Smooth muscle cell (in vitro differentiated cells): ENCODE data around the gene CNTN5. TPM values are rescaled to one million over a fixed set of nuclear protein-coding genes. Genes with fewer than 3 reads are reported as not detected.

ENCODE experiments used
- DNase-seq: peaks from one replicate; lab custom pipeline; 2025; ENCODE audit not compliant: unreplicated experiment; lab: John Stamatoyannopoulos, UW
- H2AFZ ChIP-seq: fragments of 200-600 bp; sonication (generic); 2 replicates; pipeline ENCODE4 v1.6.0; 2016; ENCODE audit warnings: antibody characterized with exemption, low read depth, mild to moderate bottlenecking
- H3F3A ChIP-seq: fragments of 200-600 bp; sonication (generic); 2 replicates; pipeline ENCODE4 v1.6.0; 2017; ENCODE audit warnings: antibody characterized with exemption, low read depth
- H3K27ac ChIP-seq: fragments of 200-600 bp; sonication (generic); 2 replicates; pipeline ENCODE4 v1.5.1; 2016; ENCODE audit warnings: low read depth, mild to moderate bottlenecking
- H3K27me3 ChIP-seq: fragments of 200-600 bp; sonication (generic); 2 replicates; pipeline ENCODE4 v1.6.1; 2016; ENCODE audit warnings: low read depth, mild to moderate bottlenecking
- H3K36me3 ChIP-seq: fragments of 200-600 bp; sonication (generic); 2 replicates; pipeline ENCODE4 v1.5.1; 2016; ENCODE audit warnings: low read depth
- H3K4me1 ChIP-seq: fragments of 200-600 bp; sonication (generic); 2 replicates; pipeline ENCODE4 v1.5.1; 2016; ENCODE audit warnings: low read depth
- H3K4me2 ChIP-seq: fragments of 200-600 bp; sonication (generic); 2 replicates; pipeline ENCODE4 v1.6.0; 2016; ENCODE audit warnings: mild to moderate bottlenecking
- H3K4me3 ChIP-seq: fragments of 200-600 bp; sonication (generic); 2 replicates; pipeline ENCODE4 v1.5.1; 2016; ENCODE audit warnings: mild to moderate bottlenecking
- H3K79me2 ChIP-seq: fragments of 200-600 bp; sonication (generic); 2 replicates; pipeline ENCODE4 v1.6.0; 2016; ENCODE audit warnings: low read depth, mild to moderate bottlenecking
- H3K9ac ChIP-seq: fragments of 200-600 bp; sonication (generic); 2 replicates; pipeline ENCODE4 v1.6.0; 2016; ENCODE audit warnings: low read depth
- H3K9me3 ChIP-seq: fragments of 200-600 bp; sonication (generic); replicated peaks from 2 replicates; pipeline ENCODE4 v1.5.1; 2016; ENCODE audit warnings: low read depth
- H4K20me1 ChIP-seq: fragments of 200-600 bp; sonication (generic); 2 replicates; pipeline ENCODE4 v1.6.0; 2016; ENCODE audit warnings: low read depth
- WGBS: methylation state at CpG from one replicate; pipeline ENCODE4 v1.1.7; 2016; ENCODE audit warnings: low lambda C conversion rate; 5-methylcytosine and 5-hydroxymethylcytosine counted together
- polyA plus RNA-seq: library from polyadenylated mRNA; unstranded; fragments of >200 nt; fragmentation: Nextera tagmentation; extraction: Ambion mirVana; gene quantifications from 2 replicates; pipeline ENCODE4 v1.2.1, GENCODE V29; 2016
- total RNA-seq: library from RNA; depleted of rRNA; stranded (reverse); fragments of >200 nt; gene quantifications from 2 replicates; pipeline ENCODE4 v1.2.3, GENCODE V29; 2014
- TF ChIP-seq, protein P1 (sequence below): fragments of 200-600 bp; sonication (generic); IDR thresholded peaks from 2 replicates; pipeline ENCODE4 v1.5.1; 2017; ENCODE audit warnings: borderline replicate concordance, mild to moderate bottlenecking, antibody characterized with exemption; ENCODE audit not compliant: insufficient read depth, poor library complexity, severe bottlenecking

CNTN5 gene
- total and polyA plus RNA-seq, 2 experiments from 2014 or later = 0.97 to 3.1 TPM

DNA sequence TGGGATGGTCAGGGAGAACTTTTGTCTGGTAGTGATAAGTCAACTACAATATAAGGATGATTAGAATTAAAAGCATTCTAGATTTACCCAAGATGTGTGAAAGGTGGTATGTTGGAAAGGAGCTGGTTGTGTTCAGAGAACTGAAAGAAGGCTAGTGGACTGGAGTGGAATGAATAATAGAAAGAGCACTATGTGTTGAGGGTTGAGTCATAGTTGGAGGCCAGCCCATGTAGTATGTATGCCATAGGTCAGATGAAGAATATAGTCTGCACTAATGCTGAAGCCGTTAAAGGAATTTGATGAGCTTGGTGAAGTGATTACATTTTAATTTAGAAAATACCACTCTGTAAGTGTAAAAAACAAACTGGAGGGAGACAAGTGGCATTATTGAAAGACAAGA lies 514.1 kb downstream of the CNTN5 start:
- H3K4me1 ChIP-seq = no peaks in the 10 kb centered on the region
- no peak overlapping the region for H2AFZ ChIP-seq
- H3K4me3 ChIP-seq = no peak overlapping the region
- 100% methylated on average over 1 of the region's 1 CpG for WGBS
- H3K9me3 ChIP-seq = no peaks in the 10 kb centered on the region
- TF ChIP-seq, protein P1, sequence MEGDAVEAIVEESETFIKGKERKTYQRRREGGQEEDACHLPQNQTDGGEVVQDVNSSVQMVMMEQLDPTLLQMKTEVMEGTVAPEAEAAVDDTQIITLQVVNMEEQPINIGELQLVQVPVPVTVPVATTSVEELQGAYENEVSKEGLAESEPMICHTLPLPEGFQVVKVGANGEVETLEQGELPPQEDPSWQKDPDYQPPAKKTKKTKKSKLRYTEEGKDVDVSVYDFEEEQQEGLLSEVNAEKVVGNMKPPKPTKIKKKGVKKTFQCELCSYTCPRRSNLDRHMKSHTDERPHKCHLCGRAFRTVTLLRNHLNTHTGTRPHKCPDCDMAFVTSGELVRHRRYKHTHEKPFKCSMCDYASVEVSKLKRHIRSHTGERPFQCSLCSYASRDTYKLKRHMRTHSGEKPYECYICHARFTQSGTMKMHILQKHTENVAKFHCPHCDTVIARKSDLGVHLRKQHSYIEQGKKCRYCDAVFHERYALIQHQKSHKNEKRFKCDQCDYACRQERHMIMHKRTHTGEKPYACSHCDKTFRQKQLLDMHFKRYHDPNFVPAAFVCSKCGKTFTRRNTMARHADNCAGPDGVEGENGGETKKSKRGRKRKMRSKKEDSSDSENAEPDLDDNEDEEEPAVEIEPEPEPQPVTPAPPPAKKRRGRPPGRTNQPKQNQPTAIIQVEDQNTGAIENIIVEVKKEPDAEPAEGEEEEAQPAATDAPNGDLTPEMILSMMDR = no peak
- H3F3A ChIP-seq = no peaks in the 10 kb centered on the region
- no peak for DNase-seq
- H3K4me2 ChIP-seq = no peak overlapping the region
- no peaks in the 10 kb centered on the region for H3K36me3 ChIP-seq
- no peaks in the 10 kb centered on the region for H3K79me2 ChIP-seq
- no peaks in the 10 kb centered on the region for H3K27me3 ChIP-seq
- H3K9ac ChIP-seq = no peak overlapping the region
- H4K20me1 ChIP-seq = no peaks in the 10 kb centered on the region
- H3K27ac ChIP-seq = no peak overlapping the region

DNA sequence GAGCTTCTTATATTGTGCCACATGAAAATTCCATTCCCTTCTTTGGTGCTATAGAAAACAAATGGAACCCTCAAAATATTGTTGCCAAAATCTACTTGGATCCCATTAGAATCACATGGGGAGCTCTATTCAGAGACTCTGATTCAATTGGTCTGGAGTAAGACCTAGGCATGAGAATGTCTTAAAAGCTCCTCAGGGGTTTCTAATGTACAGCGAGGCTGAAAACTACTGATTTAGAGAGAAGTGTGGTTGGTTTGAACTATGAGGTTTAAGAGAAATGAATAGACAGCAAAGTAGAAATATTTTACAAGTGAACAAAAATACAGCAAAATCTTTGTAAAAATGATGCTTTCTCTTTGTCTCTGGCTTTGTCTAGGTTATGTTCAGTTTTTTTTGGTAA lies 514.7 kb downstream of the CNTN5 start:
- no peak for DNase-seq
- 97% methylated on average over 1 of the region's 1 CpG for WGBS
- Histone ChIP-seq H3K4me2 (no peak overlapping the region), H3F3A (no peaks in the 10 kb centered on the region), H2AFZ (no peak overlapping the region), H4K20me1 (no peaks in the 10 kb centered on the region), H3K27me3 (no peaks in the 10 kb centered on the region), H3K9ac (no peak overlapping the region), H3K4me3 (no peak overlapping the region), H3K9me3 (no peaks in the 10 kb centered on the region), H3K36me3 (no peaks in the 10 kb centered on the region), H3K79me2 (no peaks in the 10 kb centered on the region), H3K27ac (no peak overlapping the region), H3K4me1 (no peaks in the 10 kb centered on the region)
- TF ChIP-seq, protein P1 = no peak

DNA sequence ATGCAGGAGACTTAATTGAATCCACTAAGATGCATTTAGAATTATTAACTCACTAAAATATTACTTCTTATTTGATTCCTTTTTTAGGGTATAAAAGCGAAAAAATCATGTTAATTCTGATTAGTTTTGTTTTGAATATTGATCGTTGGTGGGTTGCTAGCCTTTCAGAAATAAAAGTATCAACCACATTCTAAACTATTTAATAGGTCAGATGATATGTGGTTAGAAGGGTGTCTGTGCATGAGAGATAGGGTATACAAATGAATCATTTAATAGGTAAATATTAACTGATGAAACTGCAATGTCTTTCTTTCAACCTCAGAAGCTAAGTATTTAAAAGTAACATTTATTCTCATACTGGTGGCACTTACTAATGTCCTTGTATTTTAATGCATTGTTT lies 515.1 kb downstream of the CNTN5 start:
- Histone ChIP-seq H3K4me3 (no peak overlapping the region), H3K36me3 (no peaks in the 10 kb centered on the region), H3K9me3 (no peaks in the 10 kb centered on the region), H4K20me1 (no peaks in the 10 kb centered on the region), H3K79me2 (no peaks in the 10 kb centered on the region), H3K9ac (no peak overlapping the region), H3F3A (no peaks in the 10 kb centered on the region), H3K4me1 (no peaks in the 10 kb centered on the region), H3K27me3 (no peaks in the 10 kb centered on the region), H2AFZ (no peak overlapping the region), H3K4me2 (no peak overlapping the region), H3K27ac (no peak overlapping the region)
- no peak for DNase-seq
- WGBS = 91% methylated on average over 2 of the region's 2 CpGs
- TF ChIP-seq, protein P1 = no peak

DNA sequence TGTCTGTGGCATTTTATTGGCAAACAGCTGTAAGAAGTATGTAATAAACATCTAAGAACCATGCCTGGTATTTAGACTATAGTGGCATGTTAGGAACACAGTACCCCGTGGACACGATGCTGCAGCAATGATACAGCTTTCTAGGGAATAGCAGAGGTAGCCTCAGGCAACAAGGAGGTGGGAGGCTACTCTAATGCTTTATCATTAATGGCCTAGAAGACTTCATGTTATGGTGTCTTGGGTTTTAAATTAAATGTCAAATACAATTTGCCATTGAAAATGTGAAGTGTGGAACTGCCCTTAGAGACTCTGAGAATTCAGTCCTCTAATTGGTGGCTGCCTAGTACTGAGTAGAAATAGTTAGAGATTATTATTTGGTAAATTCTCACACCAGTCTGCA lies 516.9 kb downstream of the CNTN5 start:
- no peak overlapping the region for H3K9ac ChIP-seq
- H3K27ac ChIP-seq = no peak overlapping the region

More for the DNA sequence above, 516.9 kb downstream of the CNTN5 start:
- no peaks in the 10 kb centered on the region for H3K4me1 ChIP-seq
- H3K79me2 ChIP-seq = no peaks in the 10 kb centered on the region
- no peak overlapping the region for H2AFZ ChIP-seq
- H3K9me3 ChIP-seq = no peaks in the 10 kb centered on the region
- 69% methylated on average over 2 of the region's 2 CpGs for WGBS
- H3K36me3 ChIP-seq = no peaks in the 10 kb centered on the region
- H3F3A ChIP-seq = no peaks in the 10 kb centered on the region
- DNase-seq = no peak
- H4K20me1 ChIP-seq = no peaks in the 10 kb centered on the region
- no peak overlapping the region for H3K4me3 ChIP-seq
- no peak overlapping the region for H3K4me2 ChIP-seq
- no peaks in the 10 kb centered on the region for H3K27me3 ChIP-seq
- TF ChIP-seq, protein P1 = no peak
